ENCODE data around the gene KSR1. TPM values are rescaled to one million over a fixed set of nuclear protein-coding genes. Genes with fewer than 3 reads are reported as not detected.
A peak's percentile ranks its signal among the peaks of the same experiment; 100 is the strongest.

The KSR1 gene
- total RNA-seq, 4 donors from 2014 or later, result 26.6 to 64.4 (median 42.2) TPM

DNA sequence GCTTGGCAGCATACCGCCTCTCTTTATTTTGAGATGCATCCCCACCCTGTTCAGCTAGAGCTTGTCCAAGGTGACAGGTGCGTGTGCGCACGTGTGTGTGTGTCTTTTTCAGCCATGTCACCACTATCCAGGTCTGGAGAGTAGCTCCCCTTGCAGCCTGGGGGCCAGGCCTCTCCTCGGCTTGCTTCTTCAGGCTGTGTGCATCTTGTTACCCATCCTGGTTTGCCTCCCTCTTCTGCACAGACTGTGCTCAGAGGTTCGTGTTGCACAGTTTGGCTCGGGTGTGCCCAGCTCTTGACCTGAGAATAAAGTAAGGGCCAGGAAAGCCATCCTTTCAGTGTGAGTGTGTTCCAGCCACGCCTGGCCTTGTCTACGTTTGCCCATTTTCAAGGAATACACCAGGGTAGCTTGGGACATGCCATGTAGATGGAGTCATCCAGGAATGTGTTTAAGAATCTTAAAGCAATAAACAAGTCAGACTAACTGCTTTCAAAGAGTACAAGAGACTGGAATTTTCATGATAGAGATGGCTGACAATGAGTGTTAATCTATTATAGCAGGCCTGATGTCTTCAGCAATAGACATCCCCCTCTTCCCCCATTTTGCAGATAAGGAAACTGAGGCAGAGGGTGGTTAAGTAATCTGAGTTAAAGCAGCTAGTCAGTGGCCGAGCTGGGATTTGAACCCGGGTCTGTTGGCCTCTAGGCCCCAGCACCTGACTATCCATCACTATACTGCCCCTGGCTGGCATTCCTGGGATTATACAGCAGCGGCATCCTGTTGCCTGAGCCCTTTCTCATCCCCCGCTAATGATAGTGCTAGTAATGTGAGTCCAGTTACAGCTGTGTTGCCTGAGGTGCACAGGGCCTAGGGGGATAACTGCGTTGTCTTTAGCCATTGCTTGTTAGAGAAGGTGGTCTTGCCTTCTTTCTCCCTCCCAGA, 77.9 kb downstream of the KSR1 start:
- H3K27ac ChIP-seq, result peak overlapping the region in 3 of 4 donors; percentile 31 to 91 (median 81)
- H3K36me3 ChIP-seq, result no peaks in the 10 kb centered on the region
- TF ChIP-seq, protein P1, sequence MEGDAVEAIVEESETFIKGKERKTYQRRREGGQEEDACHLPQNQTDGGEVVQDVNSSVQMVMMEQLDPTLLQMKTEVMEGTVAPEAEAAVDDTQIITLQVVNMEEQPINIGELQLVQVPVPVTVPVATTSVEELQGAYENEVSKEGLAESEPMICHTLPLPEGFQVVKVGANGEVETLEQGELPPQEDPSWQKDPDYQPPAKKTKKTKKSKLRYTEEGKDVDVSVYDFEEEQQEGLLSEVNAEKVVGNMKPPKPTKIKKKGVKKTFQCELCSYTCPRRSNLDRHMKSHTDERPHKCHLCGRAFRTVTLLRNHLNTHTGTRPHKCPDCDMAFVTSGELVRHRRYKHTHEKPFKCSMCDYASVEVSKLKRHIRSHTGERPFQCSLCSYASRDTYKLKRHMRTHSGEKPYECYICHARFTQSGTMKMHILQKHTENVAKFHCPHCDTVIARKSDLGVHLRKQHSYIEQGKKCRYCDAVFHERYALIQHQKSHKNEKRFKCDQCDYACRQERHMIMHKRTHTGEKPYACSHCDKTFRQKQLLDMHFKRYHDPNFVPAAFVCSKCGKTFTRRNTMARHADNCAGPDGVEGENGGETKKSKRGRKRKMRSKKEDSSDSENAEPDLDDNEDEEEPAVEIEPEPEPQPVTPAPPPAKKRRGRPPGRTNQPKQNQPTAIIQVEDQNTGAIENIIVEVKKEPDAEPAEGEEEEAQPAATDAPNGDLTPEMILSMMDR (IDR thresholded peaks at IDR 0.05), result no peak
- no peak for TF ChIP-seq POLR2A (IDR thresholded peaks at IDR 0.05)
- peaks cover 3 to 62% (median 8%) of the 10 kb centered on the region in 4 donors for H3K4me1 ChIP-seq
- no peaks in the 10 kb centered on the region for H3K27me3 ChIP-seq
- H3K9me3 ChIP-seq, result no peaks in the 10 kb centered on the region
- DNase-seq, result no peak
- no peak overlapping the region for H3K4me3 ChIP-seq

DNA sequence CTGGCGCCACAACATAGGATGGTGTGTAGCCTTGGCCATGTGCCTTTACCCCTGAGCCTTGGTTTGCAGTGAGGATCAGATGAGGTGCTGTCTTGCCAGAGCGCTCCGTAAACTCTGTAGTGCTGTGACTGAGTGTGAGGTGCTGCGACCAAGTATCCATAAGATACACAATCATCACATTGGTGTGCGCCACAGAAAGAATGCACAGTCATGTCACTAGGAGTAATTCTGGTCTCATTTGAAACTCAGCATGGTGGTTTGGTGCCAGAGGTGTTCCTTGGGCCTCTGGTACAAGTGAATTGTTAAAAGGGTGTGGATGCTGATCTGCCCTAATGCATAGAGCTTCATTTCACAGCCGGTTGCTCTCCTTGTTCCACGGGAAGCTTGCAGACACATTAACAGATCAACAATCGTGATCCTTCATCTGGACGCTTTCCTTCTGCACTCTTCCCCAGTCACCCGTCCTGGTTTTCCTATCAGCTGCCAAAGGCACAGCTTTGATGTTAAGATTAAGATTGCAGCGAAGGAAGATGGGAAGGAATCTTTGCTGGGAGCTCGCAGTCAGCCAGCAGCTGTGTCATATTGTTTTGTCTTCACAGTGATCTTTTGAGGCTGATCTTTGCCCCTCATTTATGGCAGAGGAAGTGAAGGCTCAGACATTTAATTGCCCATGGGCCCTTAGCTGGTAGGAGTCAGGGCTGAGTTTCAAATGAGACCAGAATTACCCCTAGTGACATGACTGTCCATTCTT, 79.1 kb downstream of the KSR1 start:
- Histone ChIP-seq H3K27ac (peak overlapping the region; percentile 31 to 91 (median 72)), H3K4me1 (peaks cover 3 to 72% (median 9%) of the 10 kb centered on the region in 4 donors), H3K9me3 (no peaks in the 10 kb centered on the region), H3K4me3 (peak overlapping the region in 1 of 4 donors; percentile 9), H3K27me3 (no peaks in the 10 kb centered on the region), H3K36me3 (no peaks in the 10 kb centered on the region)
- TF ChIP-seq POLR2A (IDR thresholded peaks at IDR 0.05), result peak in 1 of 2 donors; percentile 29
- TF ChIP-seq, protein P1 (IDR thresholded peaks at IDR 0.05), result no peak
- peak in 1 of 3 donors; percentile 75 for DNase-seq

DNA sequence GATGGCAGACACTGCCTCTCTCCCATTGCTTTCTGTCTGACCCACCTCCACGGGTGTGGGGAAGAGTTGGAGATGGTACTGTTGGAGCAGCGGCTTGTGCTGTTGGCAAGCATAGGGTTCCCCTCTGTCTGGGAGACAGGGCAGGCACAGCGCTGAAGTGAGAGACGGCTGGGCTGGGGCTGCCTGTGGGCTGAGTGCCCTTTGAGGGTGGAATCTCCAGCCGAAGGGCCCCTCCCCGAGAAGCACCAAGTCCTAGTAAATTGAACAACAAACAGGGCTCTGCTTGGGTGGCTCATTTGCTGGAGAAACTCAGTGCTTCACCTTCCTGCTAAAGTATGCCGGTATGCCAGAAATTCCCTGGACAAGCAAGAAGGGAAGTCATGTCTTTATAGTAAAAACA, 79.7 kb downstream of the KSR1 start:
- no peaks in the 10 kb centered on the region for H3K27me3 ChIP-seq
- no peak overlapping the region for H3K4me3 ChIP-seq
- peak overlapping the region; percentile 27 to 91 (median 72) for H3K27ac ChIP-seq
- H3K9me3 ChIP-seq, result no peaks in the 10 kb centered on the region
- peak in 1 of 3 donors; percentile 67 for DNase-seq
- TF ChIP-seq, protein P1 (IDR thresholded peaks at IDR 0.05), result no peak
- TF ChIP-seq POLR2A (IDR thresholded peaks at IDR 0.05), result no peak
- H3K4me1 ChIP-seq, result peaks cover 3 to 72% (median 12%) of the 10 kb centered on the region in 4 donors
- no peaks in the 10 kb centered on the region for H3K36me3 ChIP-seq

DNA sequence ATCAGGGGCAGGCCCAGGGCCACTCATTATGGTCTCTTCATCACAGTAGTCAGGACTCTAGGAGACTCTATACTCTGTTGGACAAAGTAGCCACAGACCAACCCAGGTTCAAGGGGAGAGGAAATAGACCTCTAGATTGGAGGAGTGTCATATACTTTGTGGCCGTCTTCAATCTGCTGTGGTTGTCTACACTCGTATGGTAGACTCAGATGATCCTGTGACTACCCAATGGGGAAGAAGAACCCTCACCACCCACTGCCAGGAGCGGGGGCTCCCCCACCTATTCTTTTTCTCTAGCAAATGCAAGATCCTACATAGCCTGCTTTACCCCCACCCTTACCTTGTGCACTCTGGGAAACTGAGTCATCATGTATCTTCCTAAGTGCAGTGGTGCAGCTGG, 80.5 kb downstream of the KSR1 start:
- TF ChIP-seq, protein P1 (IDR thresholded peaks at IDR 0.05), result no peak
- DNase-seq, result no peak
- Histone ChIP-seq H3K4me1 (peaks cover 0 to 72% (median 14%) of the 10 kb centered on the region in 4 donors), H3K9me3 (no peaks in the 10 kb centered on the region), H3K36me3 (no peaks in the 10 kb centered on the region), H3K4me3 (no peak overlapping the region), H3K27me3 (no peaks in the 10 kb centered on the region), H3K27ac (peak overlapping the region in 2 of 4 donors; percentile 81 to 91)

DNA sequence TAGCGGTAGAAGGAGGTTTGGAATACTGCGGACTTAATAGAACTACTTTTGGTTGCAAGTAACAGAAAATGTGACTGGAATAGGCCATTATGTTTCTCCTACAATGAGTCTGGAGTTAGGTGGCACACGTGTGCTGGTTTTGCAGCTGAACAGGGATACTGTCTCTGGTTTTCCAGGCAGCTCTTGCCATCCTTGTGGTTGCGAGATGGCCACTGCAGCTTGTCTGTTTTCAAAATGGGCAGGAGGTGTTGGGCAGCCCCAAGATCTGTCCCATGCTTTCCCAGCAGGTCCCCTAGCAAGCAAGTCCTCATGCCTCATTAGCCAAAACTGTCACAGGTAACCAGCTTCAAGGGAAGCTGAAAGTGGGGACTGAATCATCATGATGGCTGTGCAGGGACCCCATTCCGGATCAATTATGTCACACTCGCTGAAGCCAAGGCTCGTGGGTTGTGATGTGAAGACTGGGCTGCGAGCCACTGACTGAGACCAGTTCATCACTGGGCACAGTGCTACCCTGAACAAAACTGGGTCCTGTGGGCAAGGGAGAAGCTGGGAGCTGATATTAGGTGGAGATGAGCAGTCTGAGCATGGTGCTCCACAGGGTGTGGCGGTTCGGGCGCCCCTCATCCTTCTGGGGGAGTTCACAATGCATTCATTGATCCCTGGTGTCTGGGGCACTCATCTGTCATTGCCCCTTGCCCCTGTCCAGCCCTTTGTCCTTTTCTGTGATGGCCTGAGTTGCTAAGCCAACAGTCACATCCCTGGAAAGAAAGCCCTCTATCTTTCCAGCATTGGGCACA, 82.1 kb downstream of the KSR1 start:
- peak overlapping the region in 1 of 4 donors; percentile 84 for H3K27ac ChIP-seq
- peaks cover 0 to 73% (median 14%) of the 10 kb centered on the region in 4 donors for H3K4me1 ChIP-seq
- no peak for DNase-seq
- no peaks in the 10 kb centered on the region for H3K36me3 ChIP-seq
- H3K4me3 ChIP-seq, result no peak overlapping the region
- no peaks in the 10 kb centered on the region for H3K27me3 ChIP-seq
- H3K9me3 ChIP-seq, result no peaks in the 10 kb centered on the region
- TF ChIP-seq, protein P1 (IDR thresholded peaks at IDR 0.05), result no peak
- no peak for TF ChIP-seq POLR2A (IDR thresholded peaks at IDR 0.05)

Data from Peyer's patch (tissue), 4 donors.